Measurements from ENCODE around the gene ZNF532. TPM values are rescaled to one million over a fixed set of nuclear protein-coding genes. Genes with fewer than 3 reads are reported as not detected.
"Not testable (repeated sequence)": the region's sequence is repeated elsewhere in the genome, so short reads cannot be mapped to it uniquely, and the experiment has no call there.

Gene ZNF532, protein sequence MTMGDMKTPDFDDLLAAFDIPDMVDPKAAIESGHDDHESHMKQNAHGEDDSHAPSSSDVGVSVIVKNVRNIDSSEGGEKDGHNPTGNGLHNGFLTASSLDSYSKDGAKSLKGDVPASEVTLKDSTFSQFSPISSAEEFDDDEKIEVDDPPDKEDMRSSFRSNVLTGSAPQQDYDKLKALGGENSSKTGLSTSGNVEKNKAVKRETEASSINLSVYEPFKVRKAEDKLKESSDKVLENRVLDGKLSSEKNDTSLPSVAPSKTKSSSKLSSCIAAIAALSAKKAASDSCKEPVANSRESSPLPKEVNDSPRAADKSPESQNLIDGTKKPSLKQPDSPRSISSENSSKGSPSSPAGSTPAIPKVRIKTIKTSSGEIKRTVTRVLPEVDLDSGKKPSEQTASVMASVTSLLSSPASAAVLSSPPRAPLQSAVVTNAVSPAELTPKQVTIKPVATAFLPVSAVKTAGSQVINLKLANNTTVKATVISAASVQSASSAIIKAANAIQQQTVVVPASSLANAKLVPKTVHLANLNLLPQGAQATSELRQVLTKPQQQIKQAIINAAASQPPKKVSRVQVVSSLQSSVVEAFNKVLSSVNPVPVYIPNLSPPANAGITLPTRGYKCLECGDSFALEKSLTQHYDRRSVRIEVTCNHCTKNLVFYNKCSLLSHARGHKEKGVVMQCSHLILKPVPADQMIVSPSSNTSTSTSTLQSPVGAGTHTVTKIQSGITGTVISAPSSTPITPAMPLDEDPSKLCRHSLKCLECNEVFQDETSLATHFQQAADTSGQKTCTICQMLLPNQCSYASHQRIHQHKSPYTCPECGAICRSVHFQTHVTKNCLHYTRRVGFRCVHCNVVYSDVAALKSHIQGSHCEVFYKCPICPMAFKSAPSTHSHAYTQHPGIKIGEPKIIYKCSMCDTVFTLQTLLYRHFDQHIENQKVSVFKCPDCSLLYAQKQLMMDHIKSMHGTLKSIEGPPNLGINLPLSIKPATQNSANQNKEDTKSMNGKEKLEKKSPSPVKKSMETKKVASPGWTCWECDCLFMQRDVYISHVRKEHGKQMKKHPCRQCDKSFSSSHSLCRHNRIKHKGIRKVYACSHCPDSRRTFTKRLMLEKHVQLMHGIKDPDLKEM (N-terminal part only)
- 0.93 and 0.96 TPM in 2 replicates for total RNA-seq

- intact Hi-C loops (cut with micrococcal nuclease) = no loop called here
Observed at GRCh38 chr18:58864146-58865032, at the start of gene ZNF532. ZNF532 (plus strand) TSS chr18:58864877. CDS start in a region left out here.

DNA sequence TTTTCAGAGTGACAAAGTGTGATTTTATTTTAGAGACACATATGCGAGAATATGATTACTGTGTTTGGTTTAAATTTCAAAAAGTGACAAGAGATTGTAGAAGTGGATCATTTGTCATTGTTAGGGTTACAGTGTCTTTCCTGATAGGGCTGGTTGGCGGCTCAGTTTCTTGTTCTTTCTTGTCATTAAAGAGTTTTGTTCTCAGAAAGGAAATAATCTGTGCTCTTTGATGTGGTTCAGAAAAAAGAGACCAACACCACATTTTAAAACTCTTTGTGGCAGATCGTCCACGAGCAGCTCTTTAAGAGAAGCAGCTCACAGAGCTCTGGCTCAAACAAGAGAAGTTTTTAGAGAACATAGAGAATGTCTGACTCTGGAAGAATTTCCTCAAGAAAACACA is 45.6 kb upstream of the ZNF532 start:
- intact Hi-C loops (cut with micrococcal nuclease) = no loop called here

DNA sequence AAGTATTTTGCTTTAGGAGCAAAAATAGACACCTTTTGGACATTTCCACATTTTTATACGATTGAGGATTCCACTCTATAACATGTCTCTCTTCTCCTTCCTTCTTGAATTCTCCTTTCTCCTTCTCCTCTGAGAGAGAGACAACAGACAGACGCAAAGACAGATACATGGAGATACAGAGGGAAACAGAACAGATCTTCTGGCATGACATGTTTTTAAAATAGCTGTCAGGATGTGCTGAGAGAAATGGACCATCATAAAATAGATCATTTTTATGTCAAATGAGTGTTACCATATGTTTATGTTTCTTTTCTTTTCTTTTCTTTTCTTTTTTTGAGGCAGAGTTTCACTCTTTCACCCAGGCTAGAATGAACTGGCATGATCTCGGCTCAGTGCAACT is 44.4 kb upstream of the ZNF532 start:
- intact Hi-C loops (cut with micrococcal nuclease) = no loop called here

DNA sequence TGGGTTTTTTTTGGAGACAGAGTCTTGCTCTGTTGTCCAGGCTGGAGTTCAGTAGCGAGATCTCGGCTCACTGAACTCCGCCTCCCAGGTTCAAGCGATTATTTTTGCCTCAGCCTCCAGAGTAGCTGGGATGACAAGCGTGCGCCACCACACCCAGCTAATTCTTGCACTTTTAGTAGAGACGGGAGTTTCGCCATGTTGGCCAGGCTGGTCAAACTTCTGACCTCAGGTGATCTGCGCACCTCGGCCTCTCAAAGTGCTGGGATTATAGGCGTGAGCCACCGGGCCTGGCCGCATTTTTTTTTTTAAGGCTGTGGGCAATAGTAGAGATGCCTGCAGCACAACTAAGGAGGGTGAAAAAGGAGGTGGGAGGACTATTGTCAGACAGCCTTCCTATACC is 41.7 kb upstream of the ZNF532 start:
- intact Hi-C loops (cut with micrococcal nuclease) = no loop called here

- intact Hi-C loops (cut with micrococcal nuclease) = no loop called here
Observed at GRCh38 chr18:58823412-58823811, 41.3 kb upstream of the ZNF532 start.

GRCh38 chr18:58826926-58827325 is 37.8 kb upstream of the ZNF532 start:
- intact Hi-C loops (cut with micrococcal nuclease) = not testable (repeated sequence)

- intact Hi-C loops (cut with micrococcal nuclease) = no loop called here
Observed at GRCh38 chr18:58827428-58827827, 37.2 kb upstream of the ZNF532 start.

- intact Hi-C loops (cut with micrococcal nuclease) = no loop called here
Observed at GRCh38 chr18:58827886-58828285, 36.8 kb upstream of the ZNF532 start.

DNA sequence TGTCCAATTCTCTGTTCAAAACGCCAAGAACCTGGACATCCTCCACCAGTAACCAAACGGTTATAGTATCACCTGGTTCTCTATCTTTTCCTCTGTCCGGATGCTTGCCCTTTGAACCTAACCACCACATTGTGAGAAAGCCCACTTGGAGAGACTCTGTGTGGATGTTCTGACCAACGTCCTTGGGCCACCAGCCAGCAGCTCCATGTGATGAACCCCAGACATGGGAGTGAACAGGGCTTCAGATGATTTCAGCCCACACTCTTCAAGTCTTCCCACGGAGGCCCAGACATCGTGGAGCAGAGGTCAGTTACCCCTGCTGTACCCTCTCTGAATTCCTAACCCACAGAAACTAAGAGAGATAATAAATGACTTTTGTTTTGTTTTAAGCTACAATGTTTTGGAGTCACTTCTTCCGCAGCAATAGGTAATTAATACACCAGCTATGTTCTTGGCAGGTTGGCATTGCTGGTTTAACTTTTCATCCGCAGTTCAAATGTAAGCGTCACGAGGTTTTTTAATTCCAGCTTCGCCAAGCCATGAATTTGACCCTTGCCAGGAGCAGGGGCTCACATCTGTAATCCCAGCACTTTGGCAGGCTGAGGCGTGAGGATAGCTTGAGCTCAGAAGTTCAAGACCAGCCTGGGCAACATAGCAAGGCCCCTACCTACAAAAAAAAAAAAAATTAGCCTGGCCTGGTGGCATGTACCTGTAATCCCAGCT is 36.1 kb upstream of the ZNF532 start:
- intact Hi-C loops (cut with micrococcal nuclease) = no loop called here

DNA sequence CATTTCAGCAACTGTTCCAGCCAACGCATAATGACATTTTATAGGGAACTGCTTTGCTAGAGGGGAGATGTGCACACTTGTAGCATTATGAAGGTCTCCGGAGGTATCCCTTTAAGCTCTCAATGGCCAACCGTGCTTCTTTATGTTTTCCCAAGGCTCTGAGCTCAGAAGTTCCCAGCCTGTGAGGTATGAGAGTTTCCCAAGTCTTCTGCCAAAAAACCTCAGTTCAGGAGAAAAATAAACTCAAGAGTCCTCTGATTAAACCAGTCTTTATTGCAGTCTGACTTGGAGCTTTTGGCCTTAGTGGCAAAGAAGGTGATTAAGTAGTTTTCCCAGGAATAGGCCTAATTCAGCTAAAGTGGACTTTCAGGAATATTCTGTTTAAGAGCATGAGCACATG is 35.4 kb upstream of the ZNF532 start:
- intact Hi-C loops (cut with micrococcal nuclease) = no loop called here

- intact Hi-C loops (cut with micrococcal nuclease) = not testable (repeated sequence)
Observed at GRCh38 chr18:58829886-58830285, 34.8 kb upstream of the ZNF532 start.

- intact Hi-C loops (cut with micrococcal nuclease) = no loop called here
Observed at GRCh38 chr18:58831606-58832005, 33.1 kb upstream of the ZNF532 start.

DNA sequence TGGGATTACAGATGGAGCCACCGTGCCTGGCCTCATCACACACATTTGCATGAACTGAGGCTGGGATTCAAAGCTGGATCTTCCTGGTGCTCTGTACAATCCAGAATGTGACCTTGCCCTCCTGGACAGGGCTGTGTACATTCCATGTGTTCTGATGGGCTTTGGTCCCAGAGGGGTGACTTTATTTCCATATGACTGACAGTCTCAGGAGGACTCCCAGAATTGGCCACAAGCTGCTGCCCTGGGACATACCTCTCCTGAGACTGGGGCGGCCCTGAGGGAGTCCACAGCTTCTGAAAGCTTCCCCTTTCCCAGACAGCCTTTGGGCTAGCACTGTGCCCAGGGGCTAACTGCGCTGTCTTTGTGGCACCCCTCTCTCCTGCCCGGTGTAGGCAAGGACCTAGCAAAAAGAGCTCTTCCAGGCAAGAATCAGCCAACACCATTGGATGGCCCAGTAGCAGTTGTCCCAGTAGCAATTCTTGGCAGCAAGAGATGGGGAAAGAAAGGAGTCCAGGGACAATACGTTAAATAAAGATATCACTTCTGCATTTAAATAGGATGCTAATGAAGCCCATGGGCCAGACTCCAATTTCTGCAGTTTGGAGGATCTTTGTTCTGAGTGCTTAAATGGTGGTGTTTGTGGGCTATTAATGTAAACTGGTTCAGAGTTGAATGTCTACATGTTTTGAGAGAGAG is 26.4 kb upstream of the ZNF532 start:
- intact Hi-C loops (cut with micrococcal nuclease) = no loop called here

GRCh38 chr18:58838946-58839345 is 25.7 kb upstream of the ZNF532 start:
- intact Hi-C loops (cut with micrococcal nuclease) = no loop called here

GRCh38 chr18:58842978-58843687 is 21.5 kb upstream of the ZNF532 start:
- intact Hi-C loops (cut with micrococcal nuclease) = no loop called here

DNA sequence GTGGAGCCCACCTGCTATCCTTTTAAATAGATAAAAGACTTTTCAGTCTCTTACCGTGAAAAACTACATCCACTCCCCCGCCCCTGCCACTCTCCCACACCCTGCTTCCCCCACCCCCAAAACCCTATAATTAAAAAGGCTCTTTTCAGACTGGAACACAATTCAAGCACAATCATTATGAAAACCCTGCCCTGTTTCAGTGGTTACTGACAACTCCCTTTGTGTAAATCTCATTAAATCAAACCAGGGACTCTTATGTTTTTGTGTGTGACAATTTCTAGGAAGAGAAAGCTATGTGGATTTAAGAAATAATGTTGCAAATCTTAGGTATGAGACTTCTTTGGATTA is 21.0 kb upstream of the ZNF532 start:
- intact Hi-C loops (cut with micrococcal nuclease) = no loop called here

DNA sequence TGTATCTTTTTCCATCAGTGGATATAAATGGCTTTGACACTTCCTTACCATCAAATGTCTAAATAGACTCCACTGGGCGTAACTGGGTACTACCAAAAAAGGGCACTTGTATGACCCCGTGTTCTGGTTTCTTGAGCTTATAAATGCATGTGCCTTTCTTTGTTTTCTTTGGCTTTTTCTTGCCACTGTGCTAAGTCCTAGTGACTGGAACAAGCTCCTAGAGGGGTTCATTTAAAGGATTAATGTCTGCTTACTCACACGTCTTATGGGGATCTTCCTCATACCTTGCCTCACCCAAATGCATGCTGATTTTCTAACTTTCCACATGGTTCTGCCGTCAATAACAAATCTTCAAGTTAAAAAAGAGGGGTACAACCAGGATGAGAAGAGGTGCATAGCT is 19.8 kb upstream of the ZNF532 start:
- intact Hi-C loops (cut with micrococcal nuclease) = no loop called here

- intact Hi-C loops (cut with micrococcal nuclease) = no loop called here
Observed at GRCh38 chr18:58845928-58846724, 18.6 kb upstream of the ZNF532 start.

All from T-helper 1 cell treated with Interleukin-12 subunit alpha and Interleukin-12 subunit beta and Interleukin-4 antibody, amounts not matched to agents 30 ng/mL and 1 ng/mL, for 36 hours (primary cell).